Measurements from ENCODE around the gene FAM227B.
"Not testable (repeated sequence)": the region's sequence is repeated elsewhere in the genome, so short reads cannot be mapped to it uniquely, and the experiment has no call there.

Gene FAM227B, protein sequence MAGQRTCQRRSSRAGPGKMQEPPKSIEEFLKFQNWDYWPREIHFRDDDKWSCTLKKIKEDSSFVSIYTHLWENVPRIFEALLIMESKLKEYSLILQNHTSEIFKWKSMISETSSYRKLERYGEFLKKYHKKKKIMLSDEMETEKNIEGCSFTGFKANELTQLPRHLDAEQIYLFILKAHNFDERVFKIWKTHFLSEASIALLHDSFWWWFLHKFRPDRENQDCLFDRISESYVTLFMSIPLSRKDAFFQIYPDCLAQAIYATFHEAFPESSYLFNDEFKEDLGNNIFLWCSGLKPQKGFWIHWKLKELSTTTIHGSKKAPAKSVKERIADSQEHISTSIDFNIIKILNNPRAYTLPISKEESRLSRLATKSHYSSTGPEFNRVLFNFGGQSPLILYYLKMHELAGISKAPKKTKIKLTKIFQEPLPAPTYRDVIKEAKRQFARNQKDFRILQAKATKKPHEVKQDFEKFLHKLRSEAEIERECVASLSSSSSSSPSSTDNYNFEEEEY

DNA sequence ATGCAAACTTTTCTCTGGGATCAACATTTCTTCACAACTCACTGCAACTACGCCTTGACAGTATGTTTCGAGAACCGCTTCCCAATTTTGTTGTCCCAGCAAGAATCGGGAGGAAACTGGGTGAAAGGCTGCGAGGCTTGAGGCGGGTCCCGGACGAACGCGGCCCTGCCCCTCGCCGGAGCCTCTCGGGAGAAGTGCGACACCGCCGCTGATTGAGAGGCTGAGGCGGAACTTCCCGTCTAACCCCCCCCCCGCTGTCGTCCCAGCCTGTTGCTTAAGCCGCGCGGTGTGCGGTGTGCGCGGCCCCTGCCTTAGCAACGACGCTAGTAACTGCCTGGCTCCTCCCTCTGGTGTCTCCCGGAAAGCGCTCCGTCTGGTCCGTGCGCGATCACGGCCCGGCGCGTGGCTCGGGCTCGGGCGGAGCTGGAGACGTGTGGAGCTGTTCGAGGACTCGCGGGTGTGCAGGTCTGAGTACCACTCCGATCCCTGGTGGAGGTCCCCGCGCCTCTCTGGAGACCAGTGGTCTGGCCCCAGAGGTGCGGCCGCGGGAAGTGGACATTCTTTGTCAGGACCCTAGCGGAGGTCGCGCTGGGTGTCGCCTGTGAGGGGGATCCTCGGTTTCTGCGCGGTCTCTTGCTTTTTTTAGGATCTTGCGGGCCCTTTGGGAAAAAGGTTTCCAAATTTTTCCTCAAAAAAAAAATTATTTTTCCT is at the start of gene FAM227B, which contains the start of gene DTWD1:
TSS of gene FAM227B (minus strand) at position 161 of the 711 bp plus-strand sequence. CDS start 5,647 bp downstream, outside the sequence.
TSS of gene DTWD1 (plus strand) at position 391 of the 711 bp plus-strand sequence. CDS start 4,120 bp downstream, outside the sequence.
- peak; percentile 93 for DNase-seq (ENCODE audit: low spot score)

GRCh38 chr15:49669288-49669687 is 48.7 kb upstream of the FAM227B start:
- no peak for DNase-seq (ENCODE audit: low spot score)

DNA sequence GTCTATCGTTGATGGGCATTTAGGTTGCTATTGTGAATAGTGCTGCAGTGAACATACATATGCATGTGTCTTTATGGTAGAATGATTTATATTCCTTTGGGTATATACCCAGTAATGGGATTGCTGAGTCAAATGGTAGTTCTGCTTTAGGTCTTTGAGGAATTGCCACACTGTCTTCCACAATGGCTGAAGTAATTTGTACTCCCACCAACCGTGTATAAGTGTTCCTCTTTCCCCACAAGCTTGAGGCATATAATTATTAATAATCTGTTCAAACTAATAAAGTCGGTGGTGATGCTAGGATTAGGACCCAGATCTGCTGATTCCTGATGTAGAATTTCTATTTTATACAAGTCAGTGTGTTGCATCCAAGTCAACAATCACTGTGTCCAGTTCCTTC is 45.9 kb upstream of the FAM227B start:
- DNase-seq (ENCODE audit: low spot score), result not testable (repeated sequence)

GRCh38 chr15:49664716-49665115 is 44.1 kb upstream of the FAM227B start:
- no peak for DNase-seq (ENCODE audit: low spot score)

DNA sequence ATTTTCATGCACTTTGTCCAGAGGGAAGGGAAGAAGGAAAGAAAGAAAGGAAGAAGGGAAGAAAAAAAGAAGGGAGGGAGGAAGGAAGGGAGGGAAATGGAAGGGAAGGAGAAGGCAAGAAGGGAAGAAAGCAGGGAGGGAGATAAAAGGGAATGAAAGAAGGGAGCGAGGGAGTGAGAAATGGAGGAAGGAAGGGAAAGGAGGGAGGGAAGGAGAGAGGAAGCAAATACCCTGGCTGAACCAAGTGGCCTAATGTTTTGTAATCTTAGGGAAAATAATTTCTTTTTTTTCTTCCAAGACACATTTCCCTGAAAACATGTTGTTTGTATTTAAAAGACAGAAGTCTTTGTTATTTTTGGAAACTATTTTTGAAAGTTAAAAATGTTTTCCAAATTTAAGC is 36.1 kb upstream of the FAM227B start:
- DNase-seq (ENCODE audit: low spot score), result no peak

DNA sequence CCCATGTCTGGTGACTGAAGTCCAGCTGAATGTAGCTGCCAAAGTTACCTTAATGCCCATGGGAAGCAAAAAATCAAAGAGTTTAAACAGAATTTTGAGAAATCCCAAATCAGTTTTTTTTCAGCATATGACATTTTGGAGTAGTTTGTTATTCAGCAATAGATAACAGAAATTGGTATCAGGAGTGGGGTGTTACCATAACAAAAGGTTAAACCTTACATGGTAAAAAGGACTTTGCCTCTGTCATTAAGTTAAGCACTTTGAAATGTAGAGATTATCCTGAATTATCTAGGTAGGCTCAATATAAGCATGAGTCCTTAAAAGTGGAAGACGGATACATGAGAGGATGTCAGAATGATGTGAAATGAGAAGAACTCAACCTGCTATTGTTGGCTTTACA is 32.3 kb upstream of the FAM227B start:
- no peak for DNase-seq (ENCODE audit: low spot score)

- DNase-seq (ENCODE audit: low spot score), result no peak
Observed at GRCh38 chr15:49650676-49651075, 30.1 kb upstream of the FAM227B start.

GRCh38 chr15:49649987-49650386 is 29.4 kb upstream of the FAM227B start:
- no peak for DNase-seq (ENCODE audit: low spot score)

DNA sequence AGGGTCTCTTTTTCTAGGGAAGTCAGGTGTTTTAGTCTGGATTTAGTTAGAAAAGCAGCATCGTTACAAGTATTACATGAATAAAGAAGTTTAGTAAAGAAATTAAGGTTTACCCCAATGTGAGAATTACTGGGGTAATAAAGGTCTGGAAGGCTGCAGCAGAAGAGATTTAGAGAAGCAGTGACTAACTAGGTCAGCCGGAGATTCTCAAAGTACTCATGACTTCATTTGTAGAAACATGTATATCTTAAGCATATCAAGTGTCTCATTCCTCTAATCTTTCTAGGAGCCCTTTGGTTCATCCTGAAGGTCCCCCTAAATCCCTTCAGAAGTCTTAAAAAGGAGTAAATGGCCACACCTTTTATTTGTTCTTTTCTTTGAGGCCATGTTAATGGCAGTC is 26.3 kb upstream of the FAM227B start:
- DNase-seq (ENCODE audit: low spot score), result no peak

DNA sequence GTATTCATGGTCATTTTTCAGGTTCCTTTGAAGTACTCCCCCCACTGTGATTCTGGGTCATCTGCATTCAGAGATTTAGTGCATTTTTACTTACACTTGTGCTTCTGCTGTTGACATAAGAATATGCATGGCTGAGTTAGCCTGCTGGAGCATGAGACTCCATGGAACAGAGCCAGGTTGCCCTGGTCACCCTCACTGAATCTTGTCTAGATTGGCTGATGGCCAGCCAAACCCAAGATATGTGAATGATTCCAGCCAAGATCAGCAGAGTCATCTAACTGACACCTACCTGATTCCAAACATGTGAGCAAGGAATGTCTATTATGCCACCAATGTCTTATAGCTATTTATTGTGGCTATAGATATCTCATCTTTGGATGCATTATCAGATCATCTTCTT is 25.3 kb upstream of the FAM227B start:
- no peak for DNase-seq (ENCODE audit: low spot score)

GRCh38 chr15:49645277-49645676 is 24.7 kb upstream of the FAM227B start:
- no peak for DNase-seq (ENCODE audit: low spot score)

GRCh38 chr15:49644364-49644794 is 23.8 kb upstream of the FAM227B start:
- no peak for DNase-seq (ENCODE audit: low spot score)

DNA sequence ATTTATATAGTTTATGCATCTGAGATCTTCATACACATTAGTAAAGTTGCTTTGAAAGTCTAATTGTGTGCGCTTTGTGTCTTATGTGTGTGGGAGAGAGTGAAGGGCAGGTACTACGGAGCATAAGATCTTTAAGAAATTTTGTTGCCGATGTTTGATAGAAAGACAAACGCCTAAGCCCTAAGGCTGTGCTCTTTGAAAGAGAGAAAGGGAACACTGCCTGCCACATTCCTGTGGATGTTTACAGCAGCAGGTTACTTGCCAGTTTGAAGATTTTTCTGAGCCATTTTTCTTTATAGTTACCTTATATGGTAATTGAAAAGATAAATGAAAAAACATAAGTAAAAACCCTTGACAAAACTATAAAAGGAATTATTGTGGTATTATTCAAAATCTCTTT is 17.2 kb upstream of the FAM227B start:
- DNase-seq (ENCODE audit: low spot score), result no peak

DNA sequence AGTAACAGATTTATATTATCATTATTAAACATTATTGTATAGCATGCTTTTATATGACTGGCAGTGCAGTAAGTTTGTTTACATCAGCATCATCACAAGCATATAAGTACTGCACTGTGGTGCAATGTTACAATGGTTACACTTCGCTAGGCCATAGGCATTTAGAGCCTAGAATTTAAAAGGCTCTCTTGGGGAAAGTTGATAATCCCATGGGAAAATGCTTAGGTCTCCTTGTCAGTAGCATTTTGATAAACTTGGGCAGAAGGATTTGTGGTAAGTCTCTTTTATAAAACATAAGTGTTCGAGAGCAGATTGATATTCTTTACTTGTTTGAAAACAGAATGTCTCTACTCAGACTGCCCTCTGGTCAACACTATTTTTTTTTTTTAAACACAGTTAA is 7.8 kb upstream of the FAM227B start:
- no peak for DNase-seq (ENCODE audit: low spot score)

GRCh38 chr15:49627407-49627877 is 6.8 kb upstream of the FAM227B start:
- no peak for DNase-seq (ENCODE audit: low spot score)

GRCh38 chr15:49625460-49626036 is 4.9 kb upstream of the FAM227B start:
- no peak for DNase-seq (ENCODE audit: low spot score)

- DNase-seq (ENCODE audit: low spot score), result no peak
Observed at GRCh38 chr15:49624056-49624455, 3.4 kb upstream of the FAM227B start.

DNA sequence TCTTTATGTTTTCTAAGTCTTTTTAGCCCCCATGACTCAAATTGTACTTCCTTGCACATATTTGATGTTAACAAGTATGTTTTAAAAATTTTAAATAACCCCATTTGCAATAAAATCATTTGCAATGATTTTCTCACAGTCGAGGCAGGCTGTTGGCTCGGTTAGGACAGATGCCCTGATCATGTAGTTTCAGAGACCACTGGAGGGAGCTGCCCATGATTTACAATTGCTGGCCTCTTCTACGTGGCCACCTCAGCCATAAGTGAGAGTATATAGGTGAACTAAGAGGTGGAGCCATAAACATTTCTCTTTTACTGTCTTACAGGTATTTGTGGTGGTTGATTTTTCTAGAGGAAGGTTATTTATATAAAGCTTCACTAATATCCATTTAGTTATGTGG is 1.9 kb upstream of the FAM227B start:
- no peak for DNase-seq (ENCODE audit: low spot score)

DNA sequence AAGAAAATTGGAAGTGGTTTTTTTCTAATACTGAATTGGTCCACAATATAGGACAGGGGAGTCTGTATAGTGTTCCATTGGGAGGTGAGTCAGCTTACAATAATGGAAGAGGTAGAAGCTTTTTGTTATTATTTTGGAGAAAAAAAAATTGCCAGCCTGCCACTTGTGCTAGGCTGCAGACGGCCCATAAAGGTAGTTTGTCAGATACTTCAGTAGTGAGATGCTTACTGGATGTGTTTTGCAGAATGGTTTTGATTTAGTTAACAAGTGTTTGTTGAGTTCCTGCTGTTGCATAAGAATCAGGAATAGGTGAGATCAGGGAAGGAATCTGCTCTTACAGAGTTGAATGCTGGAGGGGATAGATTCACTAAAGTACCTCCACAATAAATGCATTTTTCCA is 1.3 kb upstream of the FAM227B start:
- no peak for DNase-seq (ENCODE audit: low spot score)

GRCh38 chr15:49621401-49621811 is 788 bp upstream of the FAM227B start:
- DNase-seq (ENCODE audit: low spot score), result no peak

DNA sequence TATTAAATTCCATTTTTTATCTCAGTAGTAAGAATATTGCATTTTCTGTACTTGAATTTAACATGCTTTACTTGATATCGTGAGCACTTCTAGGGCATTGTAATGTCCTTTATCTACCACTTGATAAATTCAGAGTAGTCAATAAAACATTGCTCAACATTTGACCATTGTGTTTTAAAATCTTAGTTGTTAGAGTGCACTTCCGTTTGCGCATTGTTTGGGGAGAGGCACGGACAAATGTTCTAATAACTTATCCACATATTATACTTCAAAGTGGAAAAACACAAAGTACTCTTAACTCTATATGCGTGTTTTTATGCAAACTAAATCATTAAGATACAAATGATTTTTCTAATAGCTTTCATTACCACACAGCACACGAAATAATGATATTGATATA is 419 bp downstream of the FAM227B start:
- no peak for DNase-seq (ENCODE audit: low spot score)

GRCh38 chr15:49619226-49619625 is 1.4 kb downstream of the FAM227B start:
- no peak for DNase-seq (ENCODE audit: low spot score)

DNA sequence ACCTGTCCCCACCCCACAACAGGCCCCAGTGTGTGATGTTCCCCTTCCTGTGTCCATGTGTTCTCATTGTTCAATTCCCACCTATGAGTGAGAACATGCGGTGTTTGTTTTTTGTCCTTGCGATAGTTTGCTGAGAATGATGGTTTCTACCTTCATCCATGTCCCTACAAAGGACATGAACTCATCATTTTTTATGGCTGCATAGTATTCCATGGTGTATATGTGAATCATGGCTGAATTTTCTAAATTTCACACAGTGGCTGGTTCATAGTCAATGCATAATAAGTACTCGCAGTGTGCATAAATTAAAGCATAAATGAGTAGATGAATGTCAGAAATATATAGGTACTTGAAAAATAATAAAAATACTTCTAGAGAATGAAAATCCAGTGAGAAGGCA is 8.4 kb downstream of the FAM227B start:
- DNase-seq (ENCODE audit: low spot score), result not testable (repeated sequence)
